Skeletal muscle satellite cell (primary cell): ENCODE measurements around the gene SLC25A43. TPM values are rescaled to one million over a fixed set of nuclear protein-coding genes. Genes with fewer than 3 reads are reported as not detected.

Experiments
- H3K27me3 ChIP-seq: 2 replicates; pipeline ENCODE4 v1.7.0; 2013; ENCODE audit warnings: low read length; ENCODE audit not compliant: control insufficient read depth, insufficient read depth
- H3K36me3 ChIP-seq: 2 replicates; pipeline ENCODE4 v1.7.0; 2013; ENCODE audit warnings: mild to moderate bottlenecking, control low read depth, low read length; ENCODE audit not compliant: insufficient read depth
- H3K4me1 ChIP-seq: 2 replicates; pipeline ENCODE4 v1.7.0; 2013; ENCODE audit warnings: low read length; ENCODE audit not compliant: control insufficient read depth, insufficient read depth
- H3K4me2 ChIP-seq: 2 replicates; pipeline ENCODE4 v1.7.0; 2013; ENCODE audit warnings: mild to moderate bottlenecking, low read length
- H3K4me3 ChIP-seq: 2 replicates; pipeline ENCODE4 v1.7.0; 2013; ENCODE audit warnings: low read length
- H3K9ac ChIP-seq: 2 replicates; pipeline ENCODE4 v1.7.0; 2013; ENCODE audit warnings: mild to moderate bottlenecking, low read depth, low read length, moderate library complexity
- H3K9me3 ChIP-seq: replicated peaks from 2 replicates; pipeline ENCODE4 v1.7.0; 2013; ENCODE audit warnings: mild to moderate bottlenecking, control low read depth, low read length
- small RNA-seq: library from RNA; depleted of rRNA; stranded (forward); fragments of <200 nt; gene quantifications from one replicate; pipeline ENCODE3, GENCODE V24; 2012

The SLC25A43 gene

GRCh38 chrX:119502727-119503483 is 103.8 kb downstream of the SLC25A43 start:
- H3K27me3 ChIP-seq = no peaks in the 10 kb centered on the region
- H3K4me3 ChIP-seq = no peak overlapping the region
- H3K4me2 ChIP-seq = peak overlapping the region; percentile 71
- no peaks in the 10 kb centered on the region for H3K36me3 ChIP-seq
- H3K4me1 ChIP-seq = peaks cover 24% of the 10 kb centered on the region
- H3K9me3 ChIP-seq = no peaks in the 10 kb centered on the region
- peak overlapping the region; percentile 27 for H3K9ac ChIP-seq

GRCh38 chrX:119503484-119503861 is 104.3 kb downstream of the SLC25A43 start:
- peaks cover 24% of the 10 kb centered on the region for H3K4me1 ChIP-seq
- no peaks in the 10 kb centered on the region for H3K27me3 ChIP-seq
- H3K9me3 ChIP-seq = no peaks in the 10 kb centered on the region
- no peak overlapping the region for H3K4me3 ChIP-seq
- no peaks in the 10 kb centered on the region for H3K36me3 ChIP-seq
- no peak overlapping the region for H3K9ac ChIP-seq
- H3K4me2 ChIP-seq = peak overlapping the region; percentile 71

Small RNA genes lying within 50 kb of the gene (small RNA-seq; reads per million reads assigned to genes)
- 9.9 reads per million, percentile 91 among the genes with 10 or more reads in this experiment for gene RNU1-67P
- not detected for gene RNY3P16
